Measurements from ENCODE around the gene NKTR. TPM values are rescaled to one million over a fixed set of nuclear protein-coding genes. Genes with fewer than 3 reads are reported as not detected.

Gene NKTR
- total RNA-seq, 1 experiment from 2014 or later, result 79.8 TPM

DNA sequence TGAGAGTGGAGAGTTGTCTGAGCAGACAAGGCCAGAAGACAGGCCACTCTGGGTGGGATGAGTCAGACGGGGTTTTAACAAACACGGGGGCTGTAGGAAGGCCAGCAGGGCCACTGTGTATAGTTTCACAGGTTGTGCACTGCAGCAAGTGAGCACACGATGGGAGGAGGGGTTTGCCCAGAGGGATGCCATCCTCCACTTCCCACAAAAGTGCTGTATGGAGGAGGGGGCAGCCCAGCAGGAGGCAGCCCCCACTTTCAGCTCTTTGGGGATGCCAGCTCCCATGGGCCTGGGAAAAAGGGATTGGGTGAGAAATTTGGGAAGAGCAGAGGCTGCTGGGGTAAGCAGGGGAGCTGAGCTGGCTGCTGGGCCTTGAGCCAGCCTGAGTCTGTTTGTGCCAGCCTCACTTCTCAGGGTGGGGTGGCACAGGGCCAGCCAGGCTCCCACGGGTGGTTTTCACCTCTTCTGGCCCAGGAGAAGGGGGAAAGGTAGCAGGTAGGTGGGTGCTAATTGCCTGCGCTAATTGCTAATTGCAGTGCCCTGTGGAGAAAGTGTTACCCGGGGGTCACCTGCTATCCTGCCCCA is 59.7 kb downstream of the NKTR start:
- H2BK15ac ChIP-seq (ENCODE audit: low read depth, low read length), result no peak overlapping the region
- H3K27me3 ChIP-seq (ENCODE audit: insufficient read depth, low read length), result no peaks in the 10 kb centered on the region
- Mint-ChIP-seq H3K9me3 (no peaks in the 10 kb centered on the region), H3K4me3 (no peak overlapping the region), H3K4me1 (peaks cover 2 to 19% of the 10 kb centered on the region in 2 experiments; a peak in 2 of 4 replicates), H3K27me3 (ENCODE audit: low read depth) (no peaks in the 10 kb centered on the region), H3K27ac (peak overlapping the region in 2 of 3 experiments; percentile 68 to 89; a peak in 4 of 7 replicates), H3K36me3 (ENCODE audit: insufficient read depth in 1 of 3, low read depth in 3 of 3) (peaks cover 3 to 21% (median 8%) of the 10 kb centered on the region in 3 experiments)
- H3K4ac ChIP-seq (ENCODE audit: low read depth, low read length), result no peak overlapping the region
- no peaks in the 10 kb centered on the region for H3K23me2 ChIP-seq (ENCODE audit: insufficient read length, low read depth, low read length, poor library complexity, severe bottlenecking)
- no peak overlapping the region for H3K4me2 ChIP-seq (ENCODE audit: insufficient read depth, insufficient read length, low read length)
- no peak overlapping the region for H3K9ac ChIP-seq (ENCODE audit: extremely low read depth, insufficient read length, low read length)
- H4K91ac ChIP-seq (ENCODE audit: insufficient read length, low read depth, low read length), result no peak overlapping the region
- H4K20me1 ChIP-seq (ENCODE audit: control insufficient read depth, insufficient read depth, insufficient read length), result no peaks in the 10 kb centered on the region
- no peak overlapping the region for H3K23ac ChIP-seq (ENCODE audit: insufficient read length, low read depth, low read length)
- no peaks in the 10 kb centered on the region for H3K79me2 ChIP-seq (ENCODE audit: insufficient read depth, low read length)
- H4K8ac ChIP-seq (replicated peaks; ENCODE audit: insufficient read length, low read depth, low read length), result no peak overlapping the region
- no peak overlapping the region for H2BK5ac ChIP-seq (ENCODE audit: insufficient read length, low read length)
- H3T11ph ChIP-seq (ENCODE audit: low read length), result no peak overlapping the region
- no peak overlapping the region for H2BK120ac ChIP-seq (ENCODE audit: low read depth, low read length, poor library complexity, severe bottlenecking)
- no peak overlapping the region for H2BK20ac ChIP-seq (ENCODE audit: low read depth, low read length, poor library complexity, severe bottlenecking)
- no peak overlapping the region for H2BK12ac ChIP-seq (ENCODE audit: insufficient read length, low read depth, low read length)
- no CpG with 5 or more reads among the region's 6 CpGs for whole genome bisulfite sequencing (ENCODE audit: extremely low coverage, insufficient read length, low lambda C conversion rate)
- H3K14ac ChIP-seq (ENCODE audit: insufficient read depth, low read length), result no peak overlapping the region
- no peak overlapping the region for H3K18ac ChIP-seq (ENCODE audit: insufficient read length, low read depth, low read length)
- H2AFZ ChIP-seq (ENCODE audit: low read length), result no peak overlapping the region
- no peak for DNase-seq
- H3K79me1 ChIP-seq (ENCODE audit: insufficient read depth, low read depth, low read length, poor library complexity, severe bottlenecking), result no peaks in the 10 kb centered on the region
- TF ChIP-seq, protein P1, sequence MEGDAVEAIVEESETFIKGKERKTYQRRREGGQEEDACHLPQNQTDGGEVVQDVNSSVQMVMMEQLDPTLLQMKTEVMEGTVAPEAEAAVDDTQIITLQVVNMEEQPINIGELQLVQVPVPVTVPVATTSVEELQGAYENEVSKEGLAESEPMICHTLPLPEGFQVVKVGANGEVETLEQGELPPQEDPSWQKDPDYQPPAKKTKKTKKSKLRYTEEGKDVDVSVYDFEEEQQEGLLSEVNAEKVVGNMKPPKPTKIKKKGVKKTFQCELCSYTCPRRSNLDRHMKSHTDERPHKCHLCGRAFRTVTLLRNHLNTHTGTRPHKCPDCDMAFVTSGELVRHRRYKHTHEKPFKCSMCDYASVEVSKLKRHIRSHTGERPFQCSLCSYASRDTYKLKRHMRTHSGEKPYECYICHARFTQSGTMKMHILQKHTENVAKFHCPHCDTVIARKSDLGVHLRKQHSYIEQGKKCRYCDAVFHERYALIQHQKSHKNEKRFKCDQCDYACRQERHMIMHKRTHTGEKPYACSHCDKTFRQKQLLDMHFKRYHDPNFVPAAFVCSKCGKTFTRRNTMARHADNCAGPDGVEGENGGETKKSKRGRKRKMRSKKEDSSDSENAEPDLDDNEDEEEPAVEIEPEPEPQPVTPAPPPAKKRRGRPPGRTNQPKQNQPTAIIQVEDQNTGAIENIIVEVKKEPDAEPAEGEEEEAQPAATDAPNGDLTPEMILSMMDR (conservative IDR thresholded peaks at IDR 0.05), result no peak
- no peak overlapping the region for H3K56ac ChIP-seq (ENCODE audit: insufficient read length, low read depth, low read length)
- H3K27ac ChIP-seq (ENCODE audit: insufficient read length, low read depth, low read length), result no peak overlapping the region
- no peaks in the 10 kb centered on the region for H3K9me3 ChIP-seq (ENCODE audit: control insufficient read depth, low read depth, low read length)
- no peak overlapping the region for H2AK5ac ChIP-seq (ENCODE audit: insufficient read length, low read length)
- peaks cover 6% of the 10 kb centered on the region; the same call in 1 of the 2 replicates for H3K4me1 ChIP-seq (ENCODE audit: insufficient read depth, low read length)
- no peak overlapping the region for H4K5ac ChIP-seq (ENCODE audit: insufficient read length, low read depth, low read length)

Measured in H9 (cell line).